B cell (primary cell): Measurements from ENCODE around the gene SLC3A2. TPM values are rescaled to one million over a fixed set of nuclear protein-coding genes. Genes with fewer than 3 reads are reported as not detected.
A peak's percentile ranks its signal among the peaks of the same experiment; 100 is the strongest.

Experiments
- ATAC-seq: fragments of 200-7000 bp; cut with Tn5 transposase; one replicate; pipeline ENCODE4 v1.10.0; 2021; ENCODE audit warnings: low read depth, mild to moderate bottlenecking, moderate number of reproducible peaks, moderate library complexity
- CTCF ChIA-PET: fragments of 350-600 bp; sonication (Branson Sonifier 250); formaldehyde crosslinking; loops from one replicate; lab custom pipeline; 2021; ENCODE audit warnings: antibody characterized with exemption, inconsistent platforms; lab: Charles Lee
- POLR2A ChIA-PET: fragments of 350-600 bp; sonication (Branson Sonifier 250); formaldehyde crosslinking; loops from one replicate; lab custom pipeline; 2021; ENCODE audit warnings: antibody characterized with exemption; lab: Charles Lee
- DNase-seq: peaks from one replicate; pipeline ENCODE4 v3.0.0; 2013
- H2AFZ ChIP-seq: 2 replicates; pipeline ENCODE4 v1.6.1; 2012; ENCODE audit warnings: mild to moderate bottlenecking, low read depth, low read length; ENCODE audit not compliant: insufficient read depth, poor library complexity, severe bottlenecking
- H3K27ac ChIP-seq, 2 donors: 1 replicate in 1 of 2; 2 replicates in 1 of 2; pipeline ENCODE4 v1.5.1; 2012 to 2013; ENCODE audit warnings: low read length in 2 of 2, mild to moderate bottlenecking in 2 of 2, moderate library complexity in 1 of 2
- H3K27me3 ChIP-seq, 4 experiments: fragments of 200-600 bp in 1 of 4; sonication (generic) in 1 of 4; replicated peaks in 1 of 4; 1 replicate in 2 of 4; 2 replicates in 2 of 4; pipeline versions ENCODE4 v1.6.1 to v1.7.0; 2013 to 2016; ENCODE audit warnings: low read length in 3 of 4, mild to moderate bottlenecking in 2 of 4, mixed read lengths in 1 of 4, moderate library complexity in 1 of 4; ENCODE audit not compliant: insufficient read depth in 4 of 4, control insufficient read depth in 3 of 4; ENCODE audit errors: control extremely low read depth in 1 of 4
- H3K36me3 ChIP-seq, 2 experiments: replicated peaks in 1 of 2; 1 replicate in 1 of 2; 2 replicates in 1 of 2; pipeline versions ENCODE4 v1.6.1 to v1.7.1; 2013; ENCODE audit warnings: low read length in 1 of 2; ENCODE audit not compliant: insufficient read depth in 2 of 2, control insufficient read depth in 1 of 2; ENCODE audit errors: control extremely low read depth in 1 of 2, extremely low read depth in 1 of 2
- H3K4me1 ChIP-seq, 2 donors: fragments of 200-600 bp in 1 of 2; sonication (generic) in 1 of 2; 1 replicate in 1 of 2; 2 replicates in 1 of 2; pipeline versions ENCODE4 v1.5.1 to v1.6.1; 2013 to 2017; ENCODE audit warnings: low read length in 2 of 2; ENCODE audit not compliant: control insufficient read depth in 2 of 2, insufficient read depth in 2 of 2
- H3K4me2 ChIP-seq: replicated peaks from 2 replicates; pipeline ENCODE3; 2012; ENCODE audit warnings: mild to moderate bottlenecking, low read depth, low read length; ENCODE audit not compliant: poor library complexity, severe bottlenecking
- H3K4me3 ChIP-seq, 5 experiments: fragments of 200-600 bp in 1 of 5; sonication (generic) in 1 of 5; 1 replicate in 3 of 5; 2 replicates in 2 of 5; pipeline versions ENCODE4 v1.5.1 to v1.7.0; 2011 to 2016; ENCODE audit warnings: low read length in 4 of 5, mild to moderate bottlenecking in 4 of 5, low read depth in 2 of 5, control low read depth in 1 of 5, moderate library complexity in 1 of 5; ENCODE audit not compliant: insufficient read depth in 1 of 5; ENCODE audit errors: control extremely low read depth in 1 of 5, extremely low read depth in 1 of 5
- H3K79me2 ChIP-seq: fragments of 200-600 bp; sonication (generic); one replicate; pipeline ENCODE4 v1.6.0; 2016; ENCODE audit warnings: low read length; ENCODE audit not compliant: control insufficient read depth, insufficient read depth
- H3K9ac ChIP-seq: fragments of 200-600 bp; sonication (generic); 2 replicates; pipeline ENCODE4 v1.6.1; 2017; ENCODE audit warnings: mild to moderate bottlenecking, low read length, moderate library complexity
- H3K9me3 ChIP-seq, 3 donors: one replicate each; pipeline versions ENCODE4 v1.6.1 to v1.7.1; 2013; ENCODE audit warnings: low read length in 2 of 3; ENCODE audit not compliant: control insufficient read depth in 2 of 3, insufficient read depth in 1 of 3; ENCODE audit errors: control extremely low read depth in 1 of 3
- H4K20me1 ChIP-seq: 2 replicates; pipeline ENCODE4 v1.6.0; 2012; ENCODE audit warnings: mild to moderate bottlenecking, low read length; ENCODE audit not compliant: insufficient read depth, control insufficient read depth, poor library complexity, severe bottlenecking
- H3K27ac Mint-ChIP-seq: one replicate; pipeline ENCODE4 v1.8.0; 2021; ENCODE audit warnings: mixed read lengths
- H3K27me3 Mint-ChIP-seq: one replicate; pipeline ENCODE4 v1.8.0; 2021; ENCODE audit warnings: mixed read lengths
- H3K4me1 Mint-ChIP-seq: one replicate; pipeline ENCODE4 v1.8.0; 2021; ENCODE audit warnings: mixed read lengths
- H3K4me3 Mint-ChIP-seq: one replicate; pipeline ENCODE4 v1.8.0; 2021; ENCODE audit warnings: mixed read lengths
- H3K9me3 Mint-ChIP-seq: one replicate; pipeline ENCODE4 v1.8.0; 2022; ENCODE audit warnings: mixed read lengths; ENCODE audit not compliant: insufficient read depth
- EZH2 ChIP-seq: IDR thresholded peaks from 2 replicates; pipeline ENCODE4 v1.6.1; 2012; ENCODE audit warnings: borderline replicate concordance, low read depth, mild to moderate bottlenecking, moderate library complexity, low read length; ENCODE audit not compliant: insufficient read depth, poor library complexity, severe bottlenecking
- WGBS: methylation state at CpG from one replicate; pipeline ENCODE4 v1.1.5; 2013; ENCODE audit warnings: missing lambda C conversion rate; ENCODE audit not compliant: insufficient coverage; 5-methylcytosine and 5-hydroxymethylcytosine counted together
- intact Hi-C: fragments of 100-400 bp; cut with micrococcal nuclease; formaldehyde crosslinking; loops from one replicate; pipeline ENCODE4 v1.10.0; 2022
- polyA plus RNA-seq: library from polyadenylated mRNA; depleted of rRNA; stranded (reverse); fragments of >200 nt; gene quantifications from 2 replicates; pipeline ENCODE4 v1.2.3, GENCODE V29; 2012
- total RNA-seq, 2 donors: library from RNA; stranded (reverse); fragments of 120-200 nt in 1 of 2; gene quantifications; 1 replicate in 1 of 2; 2 replicates in 1 of 2; pipeline versions ENCODE4 v1.2.3 to v1.2.4, GENCODE V29; 2013 to 2022
- TF ChIP-seq, protein P1 (sequence below): fragments of 200-600 bp; IDR thresholded peaks from one replicate; pipeline ENCODE4 v1.8.0; 2022; ENCODE audit warnings: antibody characterized with exemption, mild to moderate bottlenecking

SLC3A2 gene
- total and polyA plus RNA-seq, 2 donors (not counting 1 experiment from before 2014, with no cell fraction given), result 92.0 to 148 TPM

DNA sequence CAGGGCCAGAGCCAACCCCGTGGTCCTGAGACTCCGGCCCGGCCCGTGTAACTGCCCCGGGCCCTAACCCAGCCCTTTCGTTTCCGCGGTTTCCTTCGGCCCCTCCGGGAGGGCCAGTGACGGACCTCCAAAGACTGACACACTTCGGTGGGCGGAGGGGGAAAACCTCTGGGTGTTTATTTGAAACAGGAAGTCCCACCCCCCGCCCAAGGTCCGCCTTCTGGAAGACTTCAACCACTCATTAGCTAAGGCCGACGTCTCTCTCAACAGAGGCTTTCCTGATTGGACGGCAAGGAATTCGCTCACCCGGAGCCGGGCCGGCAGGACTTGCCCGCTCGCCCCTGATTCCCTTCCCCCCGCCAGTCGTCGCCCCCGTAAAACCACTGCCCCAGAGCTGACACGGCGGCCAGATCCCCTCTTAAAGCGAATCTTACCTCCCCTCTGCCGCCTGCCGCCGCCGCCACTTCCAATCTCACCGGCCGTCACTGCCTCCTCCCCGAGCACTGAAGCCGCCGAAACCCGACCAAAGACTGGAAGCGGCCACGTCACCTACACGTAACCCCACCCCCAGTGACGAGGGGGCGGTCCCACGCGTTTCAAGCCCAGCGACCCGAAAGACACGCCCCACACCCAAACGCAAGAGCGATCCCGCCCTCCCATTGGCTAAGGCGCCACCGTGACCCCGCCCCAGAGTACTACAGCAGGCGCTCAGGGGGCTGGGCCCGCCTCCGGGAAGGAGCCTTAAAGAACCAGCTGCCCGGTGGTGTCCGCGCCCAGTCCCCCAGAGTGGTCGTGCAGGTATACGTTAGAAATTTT lies 49.0 kb upstream of the SLC3A2 start, which contains the start of gene STX5:
Gene STX5, minus strand, starts transcription at position 532 of the 816 bp plus-strand sequence. CDS start 808 bp downstream, outside the sequence.
- H3K4me1 ChIP-seq, result peaks cover 16 to 30% of the 10 kb centered on the region in 2 donors
- H4K20me1 ChIP-seq, result peaks cover 36% of the 10 kb centered on the region
- peaks cover 84% of the 10 kb centered on the region for H3K79me2 ChIP-seq
- H3K4me2 ChIP-seq, result peak within 1 kb of the TSS; percentile 94
- no peaks in the 10 kb centered on the region for H3K9me3 Mint-ChIP-seq
- peak within 1 kb of the TSS; percentile 96 to 99 for H3K27ac ChIP-seq
- intact Hi-C loops, result loop anchor here (1.0 to 2.0 kb wide), 10 partner anchors 8 to 257 kb away; partner anchors contain the start of genes GANAB, HNRNPUL2, NXF1 and TAF6L
- H3K9ac ChIP-seq, result peak within 1 kb of the TSS; percentile 99
- H3K4me3 ChIP-seq, result peak within 1 kb of the TSS; percentile 69 to 96 (median 92)
- peaks cover 4 to 49% of the 10 kb centered on the region in 2 experiments for H3K36me3 ChIP-seq
- ATAC-seq (peak; percentile 95), DNase-seq (peak; percentile 100)
- ChIA-PET CTCF (interaction anchor here (0.6 to 2.8 kb wide), 12 partner anchors 9 to 294 kb away, joined by 3 to 14 read pairs (median 5); partner anchors contain the start of genes TMEM179B, TTC9C and ZBTB3), POLR2A (interaction anchor here (0.6 to 2.8 kb wide), 16 partner anchors 9 to 241 kb away, joined by 3 to 53 read pairs (median 9); partner anchors contain the start of genes C11orf98, CSKMT, HNRNPUL2 and MTA2)
- H3K4me3 Mint-ChIP-seq, result peak within 1 kb of the TSS; percentile 92
- TF ChIP-seq, protein P1, sequence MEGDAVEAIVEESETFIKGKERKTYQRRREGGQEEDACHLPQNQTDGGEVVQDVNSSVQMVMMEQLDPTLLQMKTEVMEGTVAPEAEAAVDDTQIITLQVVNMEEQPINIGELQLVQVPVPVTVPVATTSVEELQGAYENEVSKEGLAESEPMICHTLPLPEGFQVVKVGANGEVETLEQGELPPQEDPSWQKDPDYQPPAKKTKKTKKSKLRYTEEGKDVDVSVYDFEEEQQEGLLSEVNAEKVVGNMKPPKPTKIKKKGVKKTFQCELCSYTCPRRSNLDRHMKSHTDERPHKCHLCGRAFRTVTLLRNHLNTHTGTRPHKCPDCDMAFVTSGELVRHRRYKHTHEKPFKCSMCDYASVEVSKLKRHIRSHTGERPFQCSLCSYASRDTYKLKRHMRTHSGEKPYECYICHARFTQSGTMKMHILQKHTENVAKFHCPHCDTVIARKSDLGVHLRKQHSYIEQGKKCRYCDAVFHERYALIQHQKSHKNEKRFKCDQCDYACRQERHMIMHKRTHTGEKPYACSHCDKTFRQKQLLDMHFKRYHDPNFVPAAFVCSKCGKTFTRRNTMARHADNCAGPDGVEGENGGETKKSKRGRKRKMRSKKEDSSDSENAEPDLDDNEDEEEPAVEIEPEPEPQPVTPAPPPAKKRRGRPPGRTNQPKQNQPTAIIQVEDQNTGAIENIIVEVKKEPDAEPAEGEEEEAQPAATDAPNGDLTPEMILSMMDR, result no peak
- TF ChIP-seq EZH2, result no peak
- H3K27me3 ChIP-seq, result no peaks in the 10 kb centered on the region
- no peaks in the 10 kb centered on the region for H3K27me3 Mint-ChIP-seq
- under 1% methylated on average over 61 of the region's 65 CpGs for WGBS
- H3K9me3 ChIP-seq, result no peaks in the 10 kb centered on the region
- H3K27ac Mint-ChIP-seq, result peak within 1 kb of the TSS; percentile 97
- peak within 1 kb of the TSS; percentile 75 for H2AFZ ChIP-seq
- peaks cover 43% of the 10 kb centered on the region for H3K4me1 Mint-ChIP-seq
